ENCODE results near the gene GSTT2B.

GRCh38 chr22:24002851-24003250 is 41.9 kb upstream of the GSTT2B start:
- TF ChIP-seq POLR2A (IDR thresholded peaks at IDR 0.05; ENCODE audit: low read depth, low read length) (no peak), POLR2AphosphoS5 (IDR thresholded peaks at IDR 0.05; ENCODE audit: low read depth, low read length) (no peak)
